Fibroblast of pulmonary artery (primary cell): ENCODE results near the gene ITGAV.

Experiments used
- DNase-seq: peaks from one replicate; pipeline ENCODE4 v3.0.0-alpha.2; 2010; ENCODE audit warnings: low read depth
- H3K4me3 ChIP-seq: replicated peaks from 2 replicates; pipeline ENCODE4 v1.5.1; 2011; ENCODE audit warnings: low read depth, mild to moderate bottlenecking, control low read depth, low read length, moderate library complexity
- CTCF ChIP-seq: IDR thresholded peaks from 2 replicates; pipeline ENCODE4 v1.5.1; 2011; ENCODE audit warnings: mild to moderate bottlenecking, control low read depth, low read length, inconsistent platforms; ENCODE audit errors: missing control alignments

ITGAV gene

GRCh38 chr2:186718122-186718521 is 128.3 kb downstream of the ITGAV start:
- DNase-seq = no peak
- no peak overlapping the region for H3K4me3 ChIP-seq
- no peak for TF ChIP-seq CTCF

GRCh38 chr2:186718903-186719302 is 129.0 kb downstream of the ITGAV start:
- no peak for TF ChIP-seq CTCF
- H3K4me3 ChIP-seq = no peak overlapping the region
- DNase-seq = no peak

DNA sequence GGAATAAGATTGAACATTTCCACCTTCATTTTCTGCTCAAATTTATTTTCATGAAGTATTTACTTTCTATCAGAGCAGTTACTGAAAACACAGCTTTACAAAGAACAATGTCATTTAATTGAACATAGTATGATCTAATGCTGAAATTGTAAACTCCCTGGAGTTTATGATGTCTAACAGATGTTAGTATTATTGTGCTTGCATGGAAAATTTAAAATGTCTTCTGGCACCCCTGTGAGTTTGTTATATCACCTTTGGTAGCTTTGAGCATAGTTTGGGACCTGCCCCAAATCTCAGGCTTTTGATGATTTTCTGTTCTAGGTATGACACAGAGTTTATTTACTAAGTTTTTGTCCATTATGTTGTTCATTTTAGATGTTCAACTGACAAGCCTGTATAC is 132.1 kb downstream of the ITGAV start:
- H3K4me3 ChIP-seq = no peak overlapping the region
- no peak for TF ChIP-seq CTCF
- no peak for DNase-seq

DNA sequence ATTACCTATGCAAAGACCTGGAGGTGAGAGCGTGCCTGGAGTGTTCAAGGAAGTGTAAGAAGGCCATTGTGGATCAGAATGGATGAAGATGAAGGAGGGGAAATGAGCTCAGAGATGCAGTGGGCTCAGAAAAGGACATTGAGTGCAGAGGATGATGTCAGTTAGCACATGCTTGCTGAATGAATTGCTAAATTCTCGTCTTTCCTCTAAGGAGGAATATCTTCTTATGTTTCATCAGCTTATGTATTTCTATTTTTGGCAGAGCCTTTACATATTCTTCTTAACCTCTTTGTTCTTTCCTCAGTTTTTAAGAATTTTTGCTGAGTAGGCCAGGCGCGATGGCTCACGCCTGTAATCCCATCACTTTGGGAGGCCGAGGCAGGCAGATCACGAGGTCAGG is 134.9 kb downstream of the ITGAV start:
- no peak for DNase-seq
- no peak overlapping the region for H3K4me3 ChIP-seq
- TF ChIP-seq CTCF = no peak

DNA sequence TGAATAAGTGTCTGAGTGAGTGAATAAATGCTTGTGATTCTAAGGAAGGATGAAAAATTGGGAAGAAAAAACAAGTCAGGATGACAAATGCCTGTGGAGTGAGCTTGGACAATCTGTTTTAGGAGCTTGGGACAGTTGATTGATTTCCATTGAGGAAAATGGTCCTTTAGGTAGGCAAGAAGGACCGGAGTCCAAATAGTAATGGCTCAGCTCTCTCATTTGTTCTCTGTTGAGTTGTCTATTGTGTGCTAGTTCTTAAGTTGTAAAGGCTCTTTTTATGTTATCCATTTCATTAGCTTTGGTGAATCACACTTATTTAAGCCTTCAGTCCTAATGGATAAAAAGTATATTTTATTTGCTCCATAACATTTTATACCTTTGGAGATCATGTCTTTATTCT is 135.9 kb downstream of the ITGAV start:
- H3K4me3 ChIP-seq = no peak overlapping the region
- DNase-seq = no peak
- no peak for TF ChIP-seq CTCF

DNA sequence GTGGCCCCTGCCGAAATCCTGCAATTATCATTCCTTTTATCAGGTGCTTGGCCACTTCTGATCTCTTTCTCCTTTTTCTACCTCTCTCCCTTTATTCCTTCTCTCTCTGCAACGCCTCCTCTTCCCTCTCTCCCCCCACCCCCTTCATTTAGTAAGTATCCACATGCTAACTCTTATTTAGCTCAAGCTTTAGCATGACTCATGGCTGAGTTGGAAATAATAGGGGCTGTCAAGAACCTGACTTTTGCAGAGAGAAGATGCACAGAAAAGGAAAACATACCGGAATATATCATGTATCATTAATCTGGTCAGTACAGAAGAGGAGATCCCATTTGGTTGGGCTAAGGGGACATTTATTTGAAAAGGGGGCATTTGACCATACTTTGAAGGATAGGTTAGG is 137.1 kb downstream of the ITGAV start:
- H3K4me3 ChIP-seq = no peak overlapping the region
- no peak for TF ChIP-seq CTCF
- peak; percentile 6 for DNase-seq

DNA sequence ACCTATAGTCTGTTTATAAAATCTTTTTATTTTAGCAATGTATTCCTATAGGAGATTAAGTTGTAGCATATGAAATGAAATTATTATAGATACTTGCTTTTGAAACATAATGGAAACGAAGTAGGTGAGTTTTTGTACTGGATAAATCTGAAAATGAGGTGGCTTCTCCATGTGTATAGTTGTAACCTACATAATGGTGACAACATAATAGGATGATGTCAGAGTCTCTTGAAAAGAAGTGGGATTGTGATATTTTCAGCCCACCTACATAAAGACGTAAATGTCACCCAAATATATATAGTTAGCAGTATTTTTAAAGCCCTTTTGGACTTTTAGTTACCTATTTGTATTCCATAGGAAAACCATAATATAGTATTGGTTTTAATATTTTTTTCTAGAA is 138.8 kb downstream of the ITGAV start:
- TF ChIP-seq CTCF = no peak
- no peak overlapping the region for H3K4me3 ChIP-seq
- no peak for DNase-seq
